Measurements from ENCODE around the gene PTCH2. TPM values are rescaled to one million over a fixed set of nuclear protein-coding genes. Genes with fewer than 3 reads are reported as not detected.
A peak's percentile ranks its signal among the peaks of the same experiment; 100 is the strongest.
"Not testable (repeated sequence)": the region's sequence is repeated elsewhere in the genome, so short reads cannot be mapped to it uniquely, and the experiment has no call there.

The PTCH2 gene
- total RNA-seq, 4 donors from 2014 or later = 1.2 to 2.4 (median 1.5) TPM

DNA sequence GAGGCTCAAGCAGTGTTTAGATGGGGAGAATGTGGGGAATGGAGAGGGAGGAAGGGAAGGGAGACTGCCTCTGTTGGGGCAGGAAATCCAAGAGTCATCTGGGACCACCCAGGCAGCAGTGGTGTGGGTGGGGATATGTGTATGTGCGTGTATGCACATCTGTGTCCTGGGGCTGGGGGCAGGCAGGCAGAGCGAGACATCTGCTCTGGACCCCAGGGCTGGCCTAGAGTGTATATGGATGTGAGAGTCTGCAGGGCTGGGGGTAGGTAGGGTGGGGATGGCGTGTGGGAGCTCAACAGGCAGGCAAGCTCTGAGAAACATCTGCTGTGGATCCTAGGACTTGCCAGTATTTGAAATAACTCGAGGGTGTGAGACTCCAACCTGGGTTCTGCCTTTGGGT, 3.5 kb downstream of the PTCH2 start:
- H3K9me3 ChIP-seq = no peaks in the 10 kb centered on the region
- TF ChIP-seq, protein P1, sequence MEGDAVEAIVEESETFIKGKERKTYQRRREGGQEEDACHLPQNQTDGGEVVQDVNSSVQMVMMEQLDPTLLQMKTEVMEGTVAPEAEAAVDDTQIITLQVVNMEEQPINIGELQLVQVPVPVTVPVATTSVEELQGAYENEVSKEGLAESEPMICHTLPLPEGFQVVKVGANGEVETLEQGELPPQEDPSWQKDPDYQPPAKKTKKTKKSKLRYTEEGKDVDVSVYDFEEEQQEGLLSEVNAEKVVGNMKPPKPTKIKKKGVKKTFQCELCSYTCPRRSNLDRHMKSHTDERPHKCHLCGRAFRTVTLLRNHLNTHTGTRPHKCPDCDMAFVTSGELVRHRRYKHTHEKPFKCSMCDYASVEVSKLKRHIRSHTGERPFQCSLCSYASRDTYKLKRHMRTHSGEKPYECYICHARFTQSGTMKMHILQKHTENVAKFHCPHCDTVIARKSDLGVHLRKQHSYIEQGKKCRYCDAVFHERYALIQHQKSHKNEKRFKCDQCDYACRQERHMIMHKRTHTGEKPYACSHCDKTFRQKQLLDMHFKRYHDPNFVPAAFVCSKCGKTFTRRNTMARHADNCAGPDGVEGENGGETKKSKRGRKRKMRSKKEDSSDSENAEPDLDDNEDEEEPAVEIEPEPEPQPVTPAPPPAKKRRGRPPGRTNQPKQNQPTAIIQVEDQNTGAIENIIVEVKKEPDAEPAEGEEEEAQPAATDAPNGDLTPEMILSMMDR (IDR thresholded peaks at IDR 0.05) = no peak
- no peak for TF ChIP-seq EP300 (IDR thresholded peaks at IDR 0.05)
- TF ChIP-seq POLR2A (IDR thresholded peaks at IDR 0.05) = no peak
- no peak for TF ChIP-seq POLR2AphosphoS5 (IDR thresholded peaks at IDR 0.05)
- no peak overlapping the region for H3K4me3 ChIP-seq
- no peaks in the 10 kb centered on the region for H3K36me3 ChIP-seq
- 44% methylated on average over 4 of the region's 4 CpGs for WGBS
- no peaks in the 10 kb centered on the region for H3K27me3 ChIP-seq
- no peak for DNase-seq (ENCODE audit: low spot score in 2 of 2)
- H3K27ac ChIP-seq = no peak overlapping the region
- peaks cover 17% of the 10 kb centered on the region for H3K4me1 ChIP-seq

DNA sequence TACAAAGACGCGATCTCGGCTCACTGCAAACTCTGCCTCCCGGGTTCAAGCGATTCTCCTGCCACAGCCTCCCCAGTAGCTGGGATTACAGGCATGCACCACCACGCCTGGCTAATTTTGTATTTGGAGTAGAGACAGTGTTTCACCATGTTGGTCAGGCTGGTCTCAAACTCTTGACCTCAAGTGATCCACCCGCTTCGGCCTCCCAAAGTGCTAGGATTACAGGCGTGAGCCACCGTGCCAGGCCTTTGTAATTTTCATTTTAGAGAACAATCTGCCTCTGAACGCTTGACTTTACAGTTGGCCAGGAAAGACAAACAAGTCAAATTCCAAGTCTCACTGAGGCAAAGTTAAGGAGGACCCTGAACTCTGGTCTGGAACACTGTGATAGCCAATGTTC, 4.8 kb downstream of the PTCH2 start:
- 90% methylated on average over 11 of the region's 11 CpGs for WGBS
- DNase-seq (ENCODE audit: low spot score in 2 of 2); H3K27me3 ChIP-seq; H3K4me3 ChIP-seq; H3K27ac ChIP-seq; H3K9me3 ChIP-seq; H3K36me3 ChIP-seq: not testable (repeated sequence)
- peaks cover 15% of the 10 kb centered on the region for H3K4me1 ChIP-seq

DNA sequence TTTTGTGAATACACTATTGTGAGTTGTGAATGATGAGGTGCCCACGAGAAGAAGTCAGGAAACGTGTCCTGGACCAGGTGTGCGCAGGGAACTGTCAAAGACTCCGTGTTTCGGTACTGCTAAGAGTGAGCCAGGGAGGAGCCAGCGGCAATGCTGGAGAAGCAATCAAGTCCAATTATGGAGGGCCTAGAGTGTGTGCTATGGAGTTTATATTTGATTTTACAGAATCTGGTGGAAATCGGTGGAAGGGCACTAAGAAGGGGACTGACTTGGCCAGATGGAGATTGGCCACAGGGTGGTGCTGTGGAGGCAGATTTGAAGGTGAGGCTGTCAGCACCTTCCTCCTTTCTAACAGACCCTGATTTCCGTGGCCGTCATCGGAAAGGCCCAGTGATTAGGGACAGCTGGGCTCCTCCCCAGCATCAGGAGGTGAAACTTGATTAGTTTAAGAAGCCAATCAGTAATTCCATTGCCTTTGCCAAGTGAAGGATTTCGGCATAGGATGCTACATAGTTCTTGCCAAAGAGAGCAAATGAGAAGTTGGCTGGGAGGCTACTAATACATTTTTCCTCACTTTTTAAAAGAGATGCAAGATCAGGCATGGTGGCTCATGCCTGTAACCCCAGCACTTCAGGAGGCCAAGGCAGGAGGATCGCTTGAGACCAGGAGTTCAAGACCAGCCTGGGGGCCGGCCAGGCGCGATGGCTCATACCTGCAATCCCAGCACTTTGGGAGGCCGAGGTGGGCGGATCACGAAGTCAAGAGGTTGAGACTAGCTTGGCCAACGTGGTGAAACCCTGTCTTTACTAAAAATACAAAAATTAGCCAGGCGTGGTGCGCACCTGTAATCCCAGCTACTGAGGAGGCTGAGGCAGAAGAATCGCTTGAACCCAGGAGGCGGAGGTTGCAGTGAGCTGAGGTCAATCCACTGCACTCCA, 7.0 kb downstream of the PTCH2 start:
- Histone ChIP-seq H3K27me3 (no peaks in the 10 kb centered on the region), H3K36me3 (no peaks in the 10 kb centered on the region), H3K4me3 (no peak overlapping the region), H3K4me1 (peaks cover 6% of the 10 kb centered on the region), H3K9me3 (no peaks in the 10 kb centered on the region), H3K27ac (no peak overlapping the region)
- 62% methylated on average over 23 of the region's 23 CpGs for WGBS
- peak; percentile 91 for DNase-seq (ENCODE audit: low spot score in 2 of 2)
- no peak for TF ChIP-seq EP300 (IDR thresholded peaks at IDR 0.05)
- no peak for TF ChIP-seq POLR2AphosphoS5 (IDR thresholded peaks at IDR 0.05)
- TF ChIP-seq, protein P1 (IDR thresholded peaks at IDR 0.05) = peak; percentile 67 to 84
- TF ChIP-seq POLR2A (IDR thresholded peaks at IDR 0.05) = no peak

- no peak overlapping the region for H3K4me3 ChIP-seq
- no peak overlapping the region for H3K27ac ChIP-seq
- H3K9me3 ChIP-seq = no peaks in the 10 kb centered on the region
- TF ChIP-seq, protein P1 (IDR thresholded peaks at IDR 0.05) = no peak
- TF ChIP-seq POLR2A (IDR thresholded peaks at IDR 0.05) (no peak), POLR2AphosphoS5 (IDR thresholded peaks at IDR 0.05) (no peak), EP300 (IDR thresholded peaks at IDR 0.05) (no peak)
- DNase-seq (ENCODE audit: low spot score in 2 of 2) = no peak
- no peaks in the 10 kb centered on the region for H3K27me3 ChIP-seq
- H3K4me1 ChIP-seq = peaks cover 6% of the 10 kb centered on the region
- no peaks in the 10 kb centered on the region for H3K36me3 ChIP-seq
- WGBS = 70% methylated on average over 7 of the region's 7 CpGs
Measured at GRCh38 chr1:44834328-44834727, 8.7 kb downstream of the PTCH2 start.

DNA sequence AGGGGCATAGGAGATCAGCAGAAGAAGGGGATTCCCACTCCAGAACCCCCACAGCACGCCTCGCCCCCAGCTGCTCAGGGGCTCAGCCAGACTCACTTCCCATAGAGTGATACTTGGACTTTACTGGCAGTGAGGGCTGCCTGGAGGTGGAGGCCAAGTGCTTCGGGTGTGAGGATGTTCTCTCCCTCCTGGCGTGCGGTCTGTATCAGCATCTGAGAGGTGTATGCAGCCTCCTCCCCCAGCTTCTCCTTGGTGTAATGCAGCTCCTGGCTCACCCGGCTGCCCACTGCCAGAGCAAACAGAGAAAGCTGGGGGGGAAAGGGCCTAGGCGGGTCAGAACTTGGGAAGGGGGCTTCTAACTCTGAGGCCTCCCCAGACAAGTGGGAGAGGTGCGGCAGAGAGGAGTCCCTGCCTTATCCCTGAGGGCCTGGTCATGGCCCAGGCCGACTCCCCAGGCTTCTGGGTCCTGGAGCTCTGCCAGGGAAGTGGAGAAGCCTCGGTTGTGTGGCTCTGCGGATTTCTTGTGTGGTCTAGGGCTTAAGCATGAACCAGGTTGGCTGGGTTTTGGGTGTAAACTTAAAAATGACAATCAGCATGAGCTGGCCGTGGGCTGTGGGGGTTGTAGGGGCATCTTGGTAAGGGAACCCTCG, 10.9 kb downstream of the PTCH2 start:
- no peak overlapping the region for H3K27ac ChIP-seq
- no peak for DNase-seq (ENCODE audit: low spot score in 2 of 2)
- TF ChIP-seq POLR2AphosphoS5 (IDR thresholded peaks at IDR 0.05) = no peak
- TF ChIP-seq POLR2A (IDR thresholded peaks at IDR 0.05) = no peak
- TF ChIP-seq EP300 (IDR thresholded peaks at IDR 0.05) = no peak
- no peak overlapping the region for H3K4me3 ChIP-seq
- no peaks in the 10 kb centered on the region for H3K9me3 ChIP-seq
- H3K27me3 ChIP-seq = no peaks in the 10 kb centered on the region
- peaks cover 6% of the 10 kb centered on the region for H3K4me1 ChIP-seq
- H3K36me3 ChIP-seq = no peaks in the 10 kb centered on the region
- 78% methylated on average over 6 of the region's 13 CpGs for WGBS

GRCh38 chr1:44831516-44831915, 11.5 kb downstream of the PTCH2 start:
- Histone ChIP-seq H3K4me3 (no peak overlapping the region), H3K27me3 (no peaks in the 10 kb centered on the region), H3K4me1 (peaks cover 6% of the 10 kb centered on the region), H3K27ac (no peak overlapping the region), H3K9me3 (no peaks in the 10 kb centered on the region), H3K36me3 (no peaks in the 10 kb centered on the region)
- WGBS = 50% methylated on average over 2 of the region's 9 CpGs
- TF ChIP-seq POLR2A (IDR thresholded peaks at IDR 0.05) (no peak), EP300 (IDR thresholded peaks at IDR 0.05) (no peak), POLR2AphosphoS5 (IDR thresholded peaks at IDR 0.05) (no peak)
- TF ChIP-seq, protein P1 (IDR thresholded peaks at IDR 0.05) = no peak
- DNase-seq (ENCODE audit: low spot score in 2 of 2) = no peak
